PC-3 (cell line): ENCODE results near the gene PCDHA1.

ENCODE experiments used
- CTCF ChIP-seq: fragments of 300-600 bp; sonication (generic); conservative IDR thresholded peaks from 2 replicates; pipeline ENCODE4 v1.5.1; 2017; ENCODE audit warnings: antibody characterized with exemption, low read depth, mild to moderate bottlenecking, low read length
- EZH2phosphoT487 ChIP-seq: fragments of 300-600 bp; sonication (generic); IDR thresholded peaks from 2 replicates; pipeline ENCODE4 v1.6.1; 2018; ENCODE audit warnings: mild to moderate bottlenecking, antibody characterized with exemption, low read length, borderline replicate concordance

- TF ChIP-seq CTCF (no peak), EZH2phosphoT487 (no peak)
Measured at GRCh38 chr5:140802781-140803271, 16.9 kb downstream of the PCDHA1 start.
